ENCODE measurements around the gene ATXN1. TPM values are rescaled to one million over a fixed set of nuclear protein-coding genes. Genes with fewer than 3 reads are reported as not detected.

ATXN1 gene
- total and polyA plus RNA-seq, 2 of the 8 experiments (the other 6 are each of a cell fraction or from before 2014, with no cell fraction given) = 1.6 to 4.0 TPM

DNA sequence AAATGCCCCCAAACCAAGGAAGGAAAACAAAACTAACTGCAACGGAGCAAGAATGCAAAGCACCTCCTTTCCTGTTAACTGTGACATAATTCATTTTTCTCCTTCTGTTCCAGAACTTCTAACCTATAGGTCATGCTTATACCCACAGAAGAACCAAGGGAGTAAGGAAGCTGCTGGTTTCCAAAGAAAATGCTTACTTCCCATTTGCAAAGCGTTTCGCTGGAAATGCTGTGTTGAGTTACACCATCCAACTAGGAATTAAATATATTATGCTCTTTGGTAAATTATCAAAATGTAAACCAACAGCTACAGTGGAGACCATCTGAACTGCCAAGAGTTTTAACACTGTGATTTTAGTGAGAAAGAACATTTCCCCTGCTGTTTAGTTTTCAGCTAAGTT lies 42.9 kb downstream of the ATXN1 start:
- no peak overlapping the region for H4K91ac ChIP-seq (replicated peaks; ENCODE audit: insufficient read length, low read length)
- H3K27me3 ChIP-seq (replicated peaks in 1 of 4; ENCODE audit: control insufficient read depth in 3 of 4, extremely low read depth in 1 of 4, insufficient read depth in 3 of 4, low read length in 3 of 4) = no peaks in the 10 kb centered on the region
- H3K9ac ChIP-seq (replicated peaks in 1 of 4; ENCODE audit: extremely low read depth in 1 of 4, low read depth in 3 of 4, low read length in 3 of 4) = no peak overlapping the region
- no peak overlapping the region for H3K23ac ChIP-seq (ENCODE audit: insufficient read length)
- H3K4me2 ChIP-seq (ENCODE audit: insufficient read depth in 1 of 2, low read depth in 2 of 2, low read length in 2 of 2) = no peak overlapping the region
- H3K36me3 ChIP-seq (ENCODE audit: control insufficient read depth in 2 of 4, insufficient read depth in 4 of 4, low read length in 3 of 4) = no peaks in the 10 kb centered on the region
- no peak overlapping the region for H2BK5ac ChIP-seq (ENCODE audit: low read depth, low read length)
- H3K18ac ChIP-seq (ENCODE audit: extremely low read depth, low read length) = no peak overlapping the region
- no peak overlapping the region for H3K14ac ChIP-seq (ENCODE audit: insufficient read length)
- no peak overlapping the region for H2BK12ac ChIP-seq (ENCODE audit: low read depth, low read length)
- no peaks in the 10 kb centered on the region for H3K79me1 ChIP-seq (ENCODE audit: low read depth, low read length)
- H3K4ac ChIP-seq (replicated peaks; ENCODE audit: insufficient read length, low read depth, low read length) = no peak overlapping the region
- H3K4me3 ChIP-seq (ENCODE audit: extremely low read depth in 1 of 4, insufficient read depth in 2 of 4, low read depth in 3 of 4, low read length in 4 of 4) = no peak overlapping the region
- no peaks in the 10 kb centered on the region for H3K23me2 ChIP-seq (ENCODE audit: low read depth, low read length)
- no peak overlapping the region for H2AFZ ChIP-seq (ENCODE audit: low read length)
- H3K27ac ChIP-seq (ENCODE audit: low read depth, low read length) = no peak overlapping the region
- no peaks in the 10 kb centered on the region for H3K4me1 ChIP-seq (replicated peaks in 1 of 4; ENCODE audit: control insufficient read depth in 3 of 4, insufficient read depth in 4 of 4, low read length in 3 of 4)
- DNase-seq (ENCODE audit: low read depth in 1 of 2, low spot score in 2 of 2) (no peak), FAIRE-seq (no peak)
- H3K56ac ChIP-seq (replicated peaks; ENCODE audit: insufficient read length, low read depth, low read length) = no peak overlapping the region
- H3K79me2 ChIP-seq (ENCODE audit: control insufficient read depth in 1 of 2, insufficient read depth in 2 of 2, low read length in 2 of 2) = no peaks in the 10 kb centered on the region
- H2BK20ac ChIP-seq (ENCODE audit: low read length) = no peak overlapping the region
- H4K8ac ChIP-seq (ENCODE audit: extremely low read depth, insufficient read depth, low read length) = no peak overlapping the region
- 93% methylated on average over 3 of the region's 3 CpGs; no CpG with 5 or more reads in 1 of the 2 experiments for WGBS, 2 experiments (ENCODE audit: extremely low coverage in 1 of 2, insufficient coverage in 1 of 2, insufficient read length in 1 of 2, insufficient replicate concordance in 2 of 2, low coverage in 1 of 2, low lambda C conversion rate in 2 of 2, missing lambda C conversion rate in 1 of 2)
- no peak overlapping the region for H2BK120ac ChIP-seq (replicated peaks; ENCODE audit: low read depth, low read length)
- no peak overlapping the region for H2BK15ac ChIP-seq (ENCODE audit: low read length)
- no peaks in the 10 kb centered on the region for H4K20me1 ChIP-seq (replicated peaks in 1 of 2; ENCODE audit: control insufficient read depth in 1 of 2, insufficient read depth in 2 of 2, low read length in 2 of 2)
- H2AK5ac ChIP-seq (ENCODE audit: low read depth, low read length) = no peak overlapping the region
- ChIA-PET CTCF (ENCODE audit: partially characterized antibody) (no interaction called here), POLR2A (ENCODE audit: partially characterized antibody) (no interaction called here)
- no peak overlapping the region for H4K5ac ChIP-seq (ENCODE audit: insufficient read length, low read depth, low read length)
- H3K9me3 ChIP-seq (ENCODE audit: insufficient read depth in 2 of 2, low read depth in 1 of 2, low read length in 1 of 2) = no peaks in the 10 kb centered on the region
- TF ChIP-seq NANOG (IDR thresholded peaks at IDR 0.05; ENCODE audit: insufficient read depth, low read depth, low read length, poor library complexity, severe bottlenecking) = no peak
- TF ChIP-seq RAD21 (IDR thresholded peaks at IDR 0.05 in 1 of 2, conservative IDR thresholded peaks at IDR 0.05 in 1 of 2; ENCODE audit: low read depth in 2 of 2, low read length in 2 of 2) = no peak
- TF ChIP-seq POLR2AphosphoS5 (IDR thresholded peaks at IDR 0.05; ENCODE audit: low read depth, low read length) = no peak
- TF ChIP-seq HDAC2 (IDR thresholded peaks at IDR 0.05; ENCODE audit: borderline replicate concordance in 1 of 2, low read depth in 2 of 2, low read length in 2 of 2) = no peak
- TF ChIP-seq PHF8 (conservative IDR thresholded peaks at IDR 0.05; ENCODE audit: low read depth, low read length) = no peak
- TF ChIP-seq, protein P1, sequence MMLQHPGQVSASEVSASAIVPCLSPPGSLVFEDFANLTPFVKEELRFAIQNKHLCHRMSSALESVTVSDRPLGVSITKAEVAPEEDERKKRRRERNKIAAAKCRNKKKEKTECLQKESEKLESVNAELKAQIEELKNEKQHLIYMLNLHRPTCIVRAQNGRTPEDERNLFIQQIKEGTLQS (IDR thresholded peaks at IDR 0.05; ENCODE audit: insufficient read depth, low read depth, low read length) = no peak
- no peak for TF ChIP-seq USF2 (IDR thresholded peaks at IDR 0.05; ENCODE audit: low read length)
- no peak for TF ChIP-seq KDM1A (IDR thresholded peaks at IDR 0.05; ENCODE audit: borderline replicate concordance, low read length)
- no peak for TF ChIP-seq POU5F1 (IDR thresholded peaks at IDR 0.05; ENCODE audit: low read depth, low read length)
- no peak for TF ChIP-seq JUND (IDR thresholded peaks at IDR 0.05; ENCODE audit: low read length)
- no peak for TF ChIP-seq SRF (IDR thresholded peaks at IDR 0.05; ENCODE audit: low read depth, low read length)
